ENCODE data around the gene PTPRG. TPM values are rescaled to one million over a fixed set of nuclear protein-coding genes. Genes with fewer than 3 reads are reported as not detected.

PTPRG gene
- total RNA-seq, 1 donor from 2014 or later, result 80.7 TPM

DNA sequence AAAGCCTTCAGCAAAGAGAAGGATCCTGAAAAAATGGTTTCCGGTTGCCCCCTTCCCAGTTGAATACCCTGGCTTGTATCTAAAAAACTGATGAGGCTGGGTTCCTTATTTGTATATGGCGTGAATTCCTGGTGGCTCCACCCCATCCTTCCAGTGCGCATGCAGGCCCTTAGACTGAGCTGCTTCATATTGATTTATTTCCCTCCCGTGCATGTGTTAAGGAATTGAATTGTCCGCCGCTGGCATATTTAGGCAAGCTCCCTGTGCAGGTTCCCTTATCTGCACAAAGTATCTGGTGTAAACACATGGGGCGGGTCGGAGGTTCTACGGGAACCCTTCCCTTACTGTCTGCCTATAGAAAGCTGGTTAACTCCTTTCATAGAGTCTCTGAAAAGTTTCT lies 449.6 kb downstream of the PTPRG start:
- no peaks in the 10 kb centered on the region for H3K9me3 Mint-ChIP-seq (ENCODE audit: unreplicated experiment)
- H3K27ac Mint-ChIP-seq (ENCODE audit: unreplicated experiment), result no peak overlapping the region
- no peak for DNase-seq (ENCODE audit: low spot score)
- peaks cover 7% of the 10 kb centered on the region for H3K4me1 Mint-ChIP-seq (ENCODE audit: unreplicated experiment)
- H3K4me3 Mint-ChIP-seq (ENCODE audit: unreplicated experiment), result no peak overlapping the region
- H3K27me3 Mint-ChIP-seq (ENCODE audit: unreplicated experiment), result peaks cover 4% of the 10 kb centered on the region
- peaks cover 8% of the 10 kb centered on the region for H3K36me3 Mint-ChIP-seq (ENCODE audit: low read depth, unreplicated experiment)
- TF ChIP-seq, protein P1, sequence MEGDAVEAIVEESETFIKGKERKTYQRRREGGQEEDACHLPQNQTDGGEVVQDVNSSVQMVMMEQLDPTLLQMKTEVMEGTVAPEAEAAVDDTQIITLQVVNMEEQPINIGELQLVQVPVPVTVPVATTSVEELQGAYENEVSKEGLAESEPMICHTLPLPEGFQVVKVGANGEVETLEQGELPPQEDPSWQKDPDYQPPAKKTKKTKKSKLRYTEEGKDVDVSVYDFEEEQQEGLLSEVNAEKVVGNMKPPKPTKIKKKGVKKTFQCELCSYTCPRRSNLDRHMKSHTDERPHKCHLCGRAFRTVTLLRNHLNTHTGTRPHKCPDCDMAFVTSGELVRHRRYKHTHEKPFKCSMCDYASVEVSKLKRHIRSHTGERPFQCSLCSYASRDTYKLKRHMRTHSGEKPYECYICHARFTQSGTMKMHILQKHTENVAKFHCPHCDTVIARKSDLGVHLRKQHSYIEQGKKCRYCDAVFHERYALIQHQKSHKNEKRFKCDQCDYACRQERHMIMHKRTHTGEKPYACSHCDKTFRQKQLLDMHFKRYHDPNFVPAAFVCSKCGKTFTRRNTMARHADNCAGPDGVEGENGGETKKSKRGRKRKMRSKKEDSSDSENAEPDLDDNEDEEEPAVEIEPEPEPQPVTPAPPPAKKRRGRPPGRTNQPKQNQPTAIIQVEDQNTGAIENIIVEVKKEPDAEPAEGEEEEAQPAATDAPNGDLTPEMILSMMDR (IDR thresholded peaks at IDR 0.05; ENCODE audit: unreplicated experiment), result no peak

DNA sequence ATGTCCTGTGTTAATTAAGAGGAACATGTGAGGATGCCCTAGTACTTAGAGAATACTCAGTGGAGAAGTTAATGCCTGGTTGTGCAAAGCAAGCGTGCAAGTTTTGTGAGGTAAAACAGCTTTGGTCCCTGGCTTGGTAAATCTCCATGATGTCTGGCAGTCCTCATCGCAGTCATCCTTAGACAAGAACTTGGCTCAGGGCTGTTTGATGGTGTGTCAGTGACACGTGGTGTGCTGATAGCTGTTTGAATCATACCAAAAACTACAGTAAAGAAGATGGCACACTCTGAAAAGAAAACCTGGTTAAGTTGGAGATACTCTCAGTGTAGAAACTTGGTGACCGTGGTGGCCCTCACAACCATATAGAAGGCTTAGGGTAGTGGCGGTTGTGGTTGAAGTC lies 450.3 kb downstream of the PTPRG start:
- no peak for DNase-seq (ENCODE audit: low spot score)
- Mint-ChIP-seq H3K27me3 (ENCODE audit: unreplicated experiment) (peaks cover 4% of the 10 kb centered on the region), H3K36me3 (ENCODE audit: low read depth, unreplicated experiment) (peaks cover 8% of the 10 kb centered on the region), H3K27ac (ENCODE audit: unreplicated experiment) (no peak overlapping the region), H3K4me3 (ENCODE audit: unreplicated experiment) (no peak overlapping the region), H3K9me3 (ENCODE audit: unreplicated experiment) (no peaks in the 10 kb centered on the region), H3K4me1 (ENCODE audit: unreplicated experiment) (peaks cover 7% of the 10 kb centered on the region)
- TF ChIP-seq, protein P1 (IDR thresholded peaks at IDR 0.05; ENCODE audit: unreplicated experiment), result no peak

DNA sequence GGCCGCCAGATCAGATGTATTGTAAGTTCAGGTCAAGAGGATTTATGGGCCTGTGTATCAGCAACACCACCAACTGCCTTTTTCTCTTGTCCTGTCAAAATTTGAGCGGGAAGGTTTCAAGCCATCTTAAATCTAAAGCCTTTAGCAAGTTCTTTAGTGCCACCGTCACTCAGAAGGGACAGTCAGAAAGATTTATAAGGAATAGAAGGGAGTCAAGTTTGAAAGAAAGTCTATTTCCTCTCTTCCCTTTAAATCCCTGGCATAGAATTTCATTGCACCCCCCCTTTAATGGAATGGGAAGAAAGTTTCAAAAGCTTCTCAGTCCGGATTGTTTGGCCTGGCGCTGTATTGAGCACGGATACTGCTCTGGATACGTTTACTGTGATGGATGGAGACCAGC lies 452.6 kb downstream of the PTPRG start:
- H3K36me3 Mint-ChIP-seq (ENCODE audit: low read depth, unreplicated experiment), result peaks cover 13% of the 10 kb centered on the region
- H3K4me3 Mint-ChIP-seq (ENCODE audit: unreplicated experiment), result no peak overlapping the region
- TF ChIP-seq, protein P1 (IDR thresholded peaks at IDR 0.05; ENCODE audit: unreplicated experiment), result no peak
- DNase-seq (ENCODE audit: low spot score), result no peak
- peaks cover 7% of the 10 kb centered on the region for H3K4me1 Mint-ChIP-seq (ENCODE audit: unreplicated experiment)
- no peaks in the 10 kb centered on the region for H3K9me3 Mint-ChIP-seq (ENCODE audit: unreplicated experiment)
- H3K27ac Mint-ChIP-seq (ENCODE audit: unreplicated experiment), result no peak overlapping the region
- H3K27me3 Mint-ChIP-seq (ENCODE audit: unreplicated experiment), result peaks cover 6% of the 10 kb centered on the region

DNA sequence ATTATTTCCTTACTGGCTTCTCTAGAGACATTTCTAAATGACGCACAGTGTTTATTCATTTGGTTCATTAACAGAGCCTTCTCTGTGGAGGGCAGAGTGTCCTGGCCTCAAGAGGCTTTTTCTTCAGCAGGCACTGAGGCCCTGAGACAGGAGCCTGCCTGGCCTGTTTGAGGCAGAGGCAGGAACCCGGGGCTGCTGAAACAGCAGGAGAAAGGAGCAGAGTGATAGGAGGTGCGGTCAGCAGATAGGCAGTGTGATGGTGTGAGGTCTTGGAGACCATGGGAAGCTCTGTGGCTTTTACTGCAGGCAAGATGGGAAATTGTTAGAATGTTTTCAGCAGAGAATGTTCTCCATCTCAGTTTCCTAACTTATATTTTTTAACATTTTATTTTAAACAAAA lies 453.7 kb downstream of the PTPRG start:
- Mint-ChIP-seq H3K36me3 (ENCODE audit: low read depth, unreplicated experiment) (peaks cover 10% of the 10 kb centered on the region), H3K9me3 (ENCODE audit: unreplicated experiment) (no peaks in the 10 kb centered on the region), H3K27me3 (ENCODE audit: unreplicated experiment) (peaks cover 4% of the 10 kb centered on the region), H3K27ac (ENCODE audit: unreplicated experiment) (no peak overlapping the region), H3K4me1 (ENCODE audit: unreplicated experiment) (peaks cover 12% of the 10 kb centered on the region), H3K4me3 (ENCODE audit: unreplicated experiment) (no peak overlapping the region)
- DNase-seq (ENCODE audit: low spot score), result no peak
- TF ChIP-seq, protein P1 (IDR thresholded peaks at IDR 0.05; ENCODE audit: unreplicated experiment), result no peak

DNA sequence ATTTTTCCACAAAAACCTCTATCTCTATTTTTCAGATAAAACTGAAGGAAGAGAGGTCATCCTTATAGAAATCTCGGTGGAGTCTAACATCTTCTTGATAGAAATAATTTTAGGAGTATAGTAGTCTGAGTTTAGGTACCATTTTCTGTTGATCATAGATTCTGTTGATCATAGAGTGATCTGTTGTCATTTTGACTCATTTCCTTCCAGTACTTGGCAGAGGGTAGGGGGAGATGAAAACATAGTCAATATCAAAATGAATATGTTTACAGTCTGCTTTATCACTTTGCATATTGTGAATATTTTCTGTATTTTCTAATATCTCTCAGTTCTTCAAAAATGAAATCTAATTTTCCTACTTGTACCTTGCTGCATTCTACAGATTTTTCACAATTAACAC lies 458.5 kb downstream of the PTPRG start:
- TF ChIP-seq, protein P1 (IDR thresholded peaks at IDR 0.05; ENCODE audit: unreplicated experiment), result no peak
- no peak overlapping the region for H3K4me3 Mint-ChIP-seq (ENCODE audit: unreplicated experiment)
- no peak overlapping the region for H3K27ac Mint-ChIP-seq (ENCODE audit: unreplicated experiment)
- H3K36me3 Mint-ChIP-seq (ENCODE audit: low read depth, unreplicated experiment), result peaks cover 7% of the 10 kb centered on the region
- H3K9me3 Mint-ChIP-seq (ENCODE audit: unreplicated experiment), result no peaks in the 10 kb centered on the region
- H3K27me3 Mint-ChIP-seq (ENCODE audit: unreplicated experiment), result peaks cover 4% of the 10 kb centered on the region
- H3K4me1 Mint-ChIP-seq (ENCODE audit: unreplicated experiment), result peaks cover 24% of the 10 kb centered on the region
- no peak for DNase-seq (ENCODE audit: low spot score)

Measured in endothelial cell (in vitro differentiated cells).